Measurements from ENCODE around the gene PODXL2.
"Not testable (repeated sequence)": the region's sequence is repeated elsewhere in the genome, so short reads cannot be mapped to it uniquely, and the experiment has no call there.

Gene PODXL2

GRCh38 chr3:127604546-127605165 lies 24.3 kb upstream of the PODXL2 start:
- no peak for DNase-seq (ENCODE audit: low read depth in 2 of 2)

GRCh38 chr3:127605547-127605946 lies 23.4 kb upstream of the PODXL2 start:
- not testable (repeated sequence) for DNase-seq (ENCODE audit: low read depth in 2 of 2)

GRCh38 chr3:127606086-127606805 lies 22.7 kb upstream of the PODXL2 start:
- DNase-seq (ENCODE audit: low read depth in 2 of 2) = no peak

GRCh38 chr3:127606981-127607595 lies 21.9 kb upstream of the PODXL2 start:
- DNase-seq (ENCODE audit: low read depth in 2 of 2) = no peak

- DNase-seq (ENCODE audit: low read depth in 2 of 2) = no peak
Observed at GRCh38 chr3:127607675-127608361, 21.2 kb upstream of the PODXL2 start.

- no peak for DNase-seq (ENCODE audit: low read depth in 2 of 2)
Observed at GRCh38 chr3:127608362-127608718, 20.6 kb upstream of the PODXL2 start.

- DNase-seq (ENCODE audit: low read depth in 2 of 2) = no peak
Observed at GRCh38 chr3:127610105-127610504, 18.9 kb upstream of the PODXL2 start.

- no peak for DNase-seq (ENCODE audit: low read depth in 2 of 2)
Observed at GRCh38 chr3:127611251-127611650, 17.7 kb upstream of the PODXL2 start.

- no peak for DNase-seq (ENCODE audit: low read depth in 2 of 2)
Observed at GRCh38 chr3:127612966-127613365, 16.0 kb upstream of the PODXL2 start.

- no peak for DNase-seq (ENCODE audit: low read depth in 2 of 2)
Observed at GRCh38 chr3:127613406-127613805, 15.6 kb upstream of the PODXL2 start.

- DNase-seq (ENCODE audit: low read depth in 2 of 2) = no peak
Observed at GRCh38 chr3:127614928-127615589, 13.9 kb upstream of the PODXL2 start.

GRCh38 chr3:127615631-127616305 lies 13.2 kb upstream of the PODXL2 start:
- DNase-seq (ENCODE audit: low read depth in 2 of 2) = no peak

- no peak for DNase-seq (ENCODE audit: low read depth in 2 of 2)
Observed at GRCh38 chr3:127616836-127617605, 12.0 kb upstream of the PODXL2 start.

GRCh38 chr3:127618891-127619290 lies 10.1 kb upstream of the PODXL2 start:
- no peak for DNase-seq (ENCODE audit: low read depth in 2 of 2)

GRCh38 chr3:127620637-127621375 lies 8.2 kb upstream of the PODXL2 start:
- no peak for DNase-seq (ENCODE audit: low read depth in 2 of 2)

- DNase-seq (ENCODE audit: low read depth in 2 of 2) = no peak
Observed at GRCh38 chr3:127622031-127622430, 7.0 kb upstream of the PODXL2 start.

GRCh38 chr3:127622772-127623576 lies 6.0 kb upstream of the PODXL2 start:
- no peak for DNase-seq (ENCODE audit: low read depth in 2 of 2)

- DNase-seq (ENCODE audit: low read depth in 2 of 2) = no peak
Observed at GRCh38 chr3:127624063-127624462, 4.9 kb upstream of the PODXL2 start.

GRCh38 chr3:127625821-127626220 lies 3.2 kb upstream of the PODXL2 start:
- DNase-seq (ENCODE audit: low read depth in 2 of 2) = peak; percentile 42 to 48

Data from fibroblast of skin of left biceps (primary cell).